Measurements from ENCODE around the gene E2F6. TPM values are rescaled to one million over a fixed set of nuclear protein-coding genes. Genes with fewer than 3 reads are reported as not detected.

Gene E2F6
- total and polyA plus RNA-seq, 2 of the 13 experiments (the other 11 are each of a cell fraction or from before 2014, with no cell fraction given) = 27.3 to 36.0 TPM

- TF ChIP-seq RXRB (CRISPR knock-in tag; IDR thresholded peaks at IDR 0.05; ENCODE audit: borderline replicate concordance) (peak; percentile 26; the same call in 1 of the 2 replicates), ZNF512B (CRISPR knock-in tag; IDR thresholded peaks at IDR 0.05; ENCODE audit: borderline replicate concordance) (no peak), ZMYM2 (CRISPR knock-in tag; IDR thresholded peaks at IDR 0.05) (no peak), ZNF20 (CRISPR knock-in tag; IDR thresholded peaks at IDR 0.05) (no peak), HINFP (CRISPR knock-in tag; IDR thresholded peaks at IDR 0.05; ENCODE audit: low read depth) (no peak), TOPORS (CRISPR knock-in tag; IDR thresholded peaks at IDR 0.05) (no peak), NCOA1 (CRISPR knock-in tag; IDR thresholded peaks at IDR 0.05) (no peak), RBFOX2 (IDR thresholded peaks at IDR 0.05; ENCODE audit: low read depth, low read length) (peak; percentile 85), ZNF484 (CRISPR knock-in tag; IDR thresholded peaks at IDR 0.05; ENCODE audit: borderline replicate concordance, low read depth) (no peak), JUND (CRISPR knock-in tag; IDR thresholded peaks at IDR 0.05) (no peak), SRY (CRISPR knock-in tag; IDR thresholded peaks at IDR 0.05) (no peak), ATF5 (CRISPR knock-in tag; IDR thresholded peaks at IDR 0.05; ENCODE audit: low read depth) (no peak), ZNF691 (CRISPR knock-in tag; IDR thresholded peaks at IDR 0.05; ENCODE audit: borderline replicate concordance, low read depth) (no peak), ZNF335 (CRISPR knock-in tag; IDR thresholded peaks at IDR 0.05) (no peak), ARID4A (CRISPR knock-in tag; IDR thresholded peaks at IDR 0.05; ENCODE audit: borderline replicate concordance) (peak; percentile 46; the same call in 1 of the 2 replicates), ZNF562 (CRISPR knock-in tag; IDR thresholded peaks at IDR 0.05; ENCODE audit: borderline replicate concordance) (no peak)
These were observed 16.6 kb upstream of the E2F6 start (continued) for GRCh38 chr2:11482473-11483035.

Measured in HepG2 (cell line).